GM18499 (cell line): ENCODE data around the gene SLC38A2.

Source experiments
- ATAC-seq: cut with Tn5 transposase; IDR thresholded peaks from one replicate; pipeline ENCODE4 v1.9.1; 2021; ENCODE audit warnings: moderate number of reproducible peaks; ENCODE audit not compliant: insufficient read depth, unreplicated experiment

SLC38A2 gene

GRCh38 chr12:46378530-46378929 is 6.0 kb upstream of the SLC38A2 start:
- no peak for ATAC-seq

DNA sequence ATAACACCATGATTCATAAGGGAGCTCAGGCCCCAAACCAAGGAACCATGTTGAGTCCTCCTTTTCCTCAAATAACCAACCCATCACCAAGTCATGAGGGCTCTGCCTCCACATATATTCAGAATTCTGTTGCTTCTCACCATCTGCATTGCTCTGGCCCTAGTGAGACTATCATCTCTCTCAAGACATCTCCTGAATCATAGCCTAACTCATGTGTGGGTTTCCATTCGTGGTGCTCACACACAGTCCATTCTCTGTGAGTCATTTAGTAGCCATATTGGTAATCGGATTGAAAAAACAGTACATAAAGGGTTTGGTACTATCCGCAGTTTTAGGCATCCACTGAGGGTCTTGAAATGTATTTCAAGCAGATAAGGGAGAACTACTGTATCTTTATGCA is 5.1 kb upstream of the SLC38A2 start:
- no peak for ATAC-seq

- no peak for ATAC-seq
These were observed 4.0 kb upstream of the SLC38A2 start for GRCh38 chr12:46376579-46376978.

- no peak for ATAC-seq
These were observed 2.1 kb upstream of the SLC38A2 start for GRCh38 chr12:46374711-46375110.

DNA sequence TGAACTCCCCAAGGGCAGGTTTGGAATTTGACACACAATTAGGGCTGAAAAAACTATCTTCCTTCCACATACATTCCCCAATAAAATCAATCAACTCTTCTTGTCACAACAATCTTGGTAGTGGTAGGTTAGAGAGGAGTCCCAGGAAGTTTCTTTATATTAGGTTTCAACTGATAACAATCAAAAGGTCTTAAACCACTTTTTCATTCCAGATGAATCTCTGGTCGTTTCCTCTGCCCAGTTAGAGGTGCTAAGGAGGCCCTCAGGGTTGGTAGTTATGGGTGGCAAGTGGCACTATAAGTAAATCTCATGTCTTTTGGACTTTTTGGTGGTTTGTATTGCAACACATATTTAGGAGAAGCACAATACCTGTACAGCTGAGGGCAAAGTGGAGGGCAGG is 1.7 kb upstream of the SLC38A2 start:
- ATAC-seq: no peak

- ATAC-seq: no peak
These were observed 1.0 kb upstream of the SLC38A2 start for GRCh38 chr12:46373301-46374296.

DNA sequence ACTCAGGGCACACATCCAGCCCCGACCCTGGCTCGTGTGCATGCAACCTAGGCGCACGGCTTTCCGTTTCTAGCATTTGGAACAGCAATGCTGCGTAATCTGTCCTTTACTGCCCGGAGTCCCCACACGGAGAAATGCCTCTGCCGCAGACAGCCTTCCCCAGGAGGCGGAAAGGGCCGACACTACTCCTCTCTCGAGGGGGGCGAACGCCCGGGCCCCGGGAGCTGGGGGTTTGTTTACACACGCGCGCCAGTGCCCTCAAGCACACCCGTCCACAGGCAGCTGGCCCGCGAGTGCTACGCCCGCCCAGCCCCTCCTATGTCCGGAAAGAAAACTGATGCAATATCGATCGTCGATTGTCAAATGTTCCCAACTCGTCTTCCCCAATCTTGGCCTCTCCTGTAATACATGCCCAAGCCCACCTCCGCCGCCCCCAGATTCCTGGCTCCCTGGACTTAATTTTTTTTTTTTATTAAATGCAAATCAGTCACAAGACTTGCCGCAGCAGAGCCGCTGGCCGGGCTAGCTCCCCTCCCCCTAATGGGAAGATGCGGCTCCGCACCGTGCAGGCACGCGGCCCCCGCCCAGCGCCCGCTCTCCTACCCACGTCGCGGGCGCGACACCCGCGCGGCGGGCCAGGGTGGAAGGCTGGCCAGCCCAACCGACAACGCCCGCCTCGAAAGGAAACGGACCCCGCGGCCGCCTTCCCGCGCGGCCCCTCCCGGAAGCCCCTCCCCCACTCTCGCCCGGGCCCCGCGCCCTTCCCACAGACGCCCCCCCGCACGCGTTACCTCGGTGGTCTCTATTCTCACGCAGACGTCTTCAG is 642 bp downstream of the SLC38A2 start:
- peak; percentile 3 for ATAC-seq

DNA sequence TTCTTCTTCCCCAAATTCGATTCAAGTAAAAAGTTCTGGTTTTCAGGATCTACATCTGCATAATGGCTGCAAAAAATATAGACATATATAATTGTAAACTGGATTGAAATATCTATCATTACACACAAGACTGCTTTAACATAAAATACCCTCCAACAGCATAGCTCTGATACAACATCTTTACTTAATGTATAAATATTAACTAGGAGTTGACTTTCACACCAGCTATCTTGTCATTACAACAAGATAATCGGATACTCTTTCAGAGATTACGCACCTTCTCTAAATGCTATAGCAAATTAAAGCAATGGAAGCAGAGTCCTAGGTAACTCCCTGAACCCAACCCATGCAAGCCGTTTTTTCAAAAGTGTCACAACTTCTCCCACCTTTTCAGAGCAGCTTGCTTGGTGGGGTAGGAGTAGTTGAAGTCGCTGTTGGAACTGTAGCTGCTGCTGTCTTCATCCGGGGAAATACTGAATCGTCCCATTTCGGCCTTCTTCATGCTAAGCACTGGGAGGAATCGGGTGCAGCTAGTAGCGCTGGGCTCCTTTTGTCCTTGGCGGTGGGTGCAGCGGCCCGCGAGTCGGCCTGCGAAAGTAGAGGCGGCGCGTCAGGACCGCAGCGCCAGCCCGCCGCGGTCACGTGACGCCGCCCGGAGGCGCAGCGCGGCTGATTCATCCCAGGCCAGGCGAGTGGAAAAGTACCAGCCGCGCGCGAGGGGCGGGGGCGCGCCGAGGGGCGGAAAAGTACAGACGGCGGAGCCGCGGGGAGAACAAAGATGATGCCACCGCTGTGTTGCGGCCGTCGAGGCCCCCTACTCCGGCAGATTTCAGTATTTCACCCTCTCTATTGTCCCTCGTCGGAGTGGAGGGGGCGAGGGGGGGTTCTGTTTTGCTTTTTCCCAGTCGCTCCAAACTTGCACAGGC is 1.5 kb downstream of the SLC38A2 start:
- peak; percentile 49 for ATAC-seq

DNA sequence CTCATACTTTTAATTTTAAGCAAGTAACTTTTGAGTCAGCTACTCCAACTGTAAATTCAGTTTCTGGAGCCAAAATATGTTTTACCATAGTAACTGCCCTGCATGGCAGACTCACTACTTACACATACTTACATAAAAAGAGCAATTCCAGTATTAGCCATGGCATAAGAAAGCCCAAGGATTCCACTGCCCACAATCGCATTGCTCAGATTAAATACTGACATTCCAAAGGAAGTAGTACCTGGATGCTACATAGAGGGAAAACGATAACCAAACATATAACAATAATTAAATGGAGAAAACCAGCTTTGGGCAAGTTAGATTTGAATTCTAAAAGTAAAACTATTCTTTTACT is 2.2 kb downstream of the SLC38A2 start:
- no peak for ATAC-seq

DNA sequence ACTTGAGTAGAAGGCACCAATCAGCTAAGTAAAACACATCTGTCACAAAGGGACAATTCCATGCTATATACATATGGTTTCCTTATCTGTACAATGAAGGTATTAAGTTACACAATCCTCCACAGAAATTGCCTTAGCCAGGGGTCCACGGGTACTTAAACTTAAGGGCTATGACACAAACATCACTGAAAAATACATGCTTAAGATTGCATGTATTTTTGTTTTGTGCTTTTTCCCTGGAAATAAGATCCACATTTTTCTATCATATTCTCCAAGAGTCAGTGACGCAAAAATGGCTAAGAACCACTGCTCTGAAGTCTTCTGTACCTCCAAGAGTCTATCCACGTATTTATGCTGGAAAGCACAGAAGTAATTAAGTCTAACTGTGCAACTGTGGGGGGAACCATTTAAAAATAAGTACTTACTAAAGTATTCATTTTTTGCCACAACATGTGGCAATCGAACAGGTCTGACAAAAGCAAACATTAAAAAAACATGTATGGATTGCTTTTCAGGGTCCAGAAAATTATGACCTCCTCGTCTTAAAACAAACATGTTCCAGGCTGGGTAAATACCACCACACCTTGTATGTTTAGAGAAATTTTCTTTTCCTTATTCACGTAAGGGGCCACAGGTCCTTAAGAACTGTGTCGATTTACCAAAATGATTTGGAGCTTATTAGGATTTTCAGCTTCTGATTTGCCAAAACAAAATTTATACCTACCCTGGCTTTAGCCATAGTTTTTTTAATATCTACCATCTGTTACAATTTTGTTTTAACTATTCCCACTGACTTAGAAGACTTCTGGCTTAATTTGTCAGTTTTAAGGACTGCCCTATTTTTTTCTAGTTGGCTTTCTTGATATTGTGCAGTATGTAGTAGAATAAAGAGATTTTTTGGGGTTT is 2.8 kb downstream of the SLC38A2 start:
- ATAC-seq: no peak

DNA sequence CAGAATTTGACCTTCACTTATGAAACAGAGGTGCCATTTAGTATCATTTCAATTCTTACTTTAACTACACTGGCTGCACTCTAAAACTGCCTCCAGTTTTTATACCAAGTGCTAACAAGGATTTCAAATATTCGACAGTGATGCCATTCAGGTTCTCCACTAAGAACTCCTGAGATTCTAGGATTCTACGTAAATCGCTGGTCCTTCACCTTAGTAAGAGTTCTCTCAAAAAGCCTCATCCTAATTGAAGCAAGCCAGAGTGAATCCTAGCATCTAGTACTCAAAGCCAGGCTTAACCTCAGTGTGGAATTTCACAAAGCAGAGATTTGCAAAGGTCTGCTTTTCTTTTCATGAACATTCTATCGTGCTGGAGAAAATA is 3.5 kb downstream of the SLC38A2 start:
- ATAC-seq: no peak

DNA sequence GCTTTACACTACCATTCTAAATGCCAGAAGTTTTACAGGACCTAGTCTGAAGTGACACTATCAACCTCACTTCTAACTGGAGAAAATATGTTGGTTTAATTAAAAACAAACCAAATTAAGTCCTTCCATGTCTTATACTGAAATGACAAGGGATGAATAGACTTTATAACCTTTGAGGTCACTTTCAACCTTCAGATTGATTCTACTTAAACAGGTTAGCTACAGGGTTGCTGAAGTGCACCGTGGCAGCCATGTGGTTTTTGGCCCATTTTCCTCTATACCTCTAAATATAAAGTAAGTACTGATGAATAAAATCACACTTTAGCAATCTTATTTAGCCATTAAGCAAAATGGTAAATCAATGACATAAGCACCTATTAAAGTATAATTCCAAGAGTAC is 3.9 kb downstream of the SLC38A2 start:
- ATAC-seq: no peak

DNA sequence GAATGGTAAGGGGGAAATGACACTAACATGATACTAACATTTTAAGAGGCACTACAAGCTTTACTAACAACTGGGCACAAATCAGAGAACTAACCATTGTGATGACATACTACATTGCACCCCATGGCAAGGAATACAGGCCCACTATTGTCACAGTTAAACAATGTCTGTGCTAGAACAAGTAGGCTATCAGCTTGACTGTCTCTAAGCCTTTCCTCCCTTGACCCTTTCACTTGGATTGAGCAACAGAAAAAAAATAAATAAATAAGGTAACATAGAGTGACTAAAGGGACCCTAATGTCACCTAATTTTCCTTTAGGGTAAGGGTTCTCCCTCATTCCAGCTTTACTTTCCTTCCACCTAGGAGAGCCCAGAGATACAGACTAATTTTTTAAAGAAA is 4.4 kb downstream of the SLC38A2 start:
- no peak for ATAC-seq

DNA sequence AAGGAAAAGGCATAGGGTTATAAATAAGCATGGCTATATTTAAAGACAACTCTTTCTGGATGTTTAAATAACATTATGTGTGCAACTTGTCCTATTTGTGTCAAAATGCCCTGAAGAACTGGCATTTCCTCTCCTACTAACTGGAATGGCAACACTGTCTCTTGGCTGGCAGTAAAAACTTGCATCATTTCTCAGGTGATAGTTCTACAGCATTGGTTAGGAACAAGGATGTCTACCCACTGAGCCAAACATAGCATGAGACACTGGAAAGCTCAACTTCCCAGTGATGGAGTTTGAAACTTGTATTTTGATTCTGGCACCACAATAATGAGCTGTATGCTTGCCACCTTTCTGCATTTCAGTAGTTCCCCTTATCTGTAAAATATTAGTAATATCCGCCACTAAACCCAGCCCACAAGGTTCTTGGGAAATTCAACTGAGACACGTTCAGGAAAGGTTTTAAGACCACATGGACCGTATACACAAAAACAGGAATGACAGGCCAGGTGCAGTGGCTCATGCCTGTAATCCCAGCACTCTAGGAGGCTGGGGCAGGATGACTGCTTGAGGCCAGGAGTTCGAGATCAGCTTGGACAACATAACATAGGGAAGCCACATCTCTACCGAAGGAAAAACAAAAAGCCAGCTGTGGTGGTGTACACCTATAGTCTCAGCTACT is 5.1 kb downstream of the SLC38A2 start:
- no peak for ATAC-seq

DNA sequence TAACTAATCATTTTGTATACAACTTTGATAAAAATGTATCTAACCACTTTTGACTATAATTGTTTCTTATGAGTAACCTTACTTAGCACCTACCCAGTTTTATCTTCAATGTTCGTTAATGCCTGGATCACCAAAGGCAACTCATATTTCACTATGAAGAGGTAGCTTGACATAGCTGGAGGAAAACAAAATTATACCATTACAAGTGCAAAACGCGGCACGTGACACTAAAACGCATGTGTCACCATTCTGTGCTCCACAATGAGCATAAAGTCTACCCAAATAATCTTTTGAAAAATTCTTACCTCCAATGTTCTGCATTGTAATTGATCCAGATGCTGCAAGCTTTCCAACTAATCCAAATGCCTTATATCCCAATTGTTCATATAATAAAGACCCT is 5.8 kb downstream of the SLC38A2 start:
- ATAC-seq: no peak

GRCh38 chr12:46365951-46366379 is 6.6 kb downstream of the SLC38A2 start:
- ATAC-seq: no peak

GRCh38 chr12:46364777-46365580 is 7.6 kb downstream of the SLC38A2 start:
- no peak for ATAC-seq

DNA sequence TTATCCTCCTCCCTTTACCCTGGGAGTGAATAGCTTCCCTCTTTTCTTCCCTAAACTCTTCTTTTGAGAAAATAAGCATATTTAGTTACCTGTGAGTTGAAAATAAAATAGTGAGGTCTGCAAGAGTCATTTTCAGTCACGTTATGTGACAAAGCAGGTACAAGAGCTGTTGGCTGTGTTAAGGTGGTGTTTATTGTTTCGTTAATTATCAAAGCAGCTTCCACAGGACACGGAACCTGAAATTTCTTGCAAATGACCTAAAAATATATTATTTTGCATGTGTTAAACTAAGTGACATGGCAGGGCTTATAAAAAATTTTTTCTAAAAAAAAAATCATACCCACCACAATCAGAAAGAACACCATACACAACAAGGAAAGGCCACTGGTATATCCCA is 8.3 kb downstream of the SLC38A2 start:
- ATAC-seq: no peak
